SK-N-SH (cell line): Measurements from ENCODE around the gene ADCY5.

Experiments used
- EZH2phosphoT487 ChIP-seq: fragments of 200-600 bp; sonication (generic); IDR thresholded peaks from 2 replicates; pipeline ENCODE4 v1.6.1; 2017; ENCODE audit warnings: low read depth, mixed run types, mild to moderate bottlenecking, antibody characterized with exemption, moderate library complexity, borderline replicate concordance
- YY1 ChIP-seq: IDR thresholded peaks from 2 replicates; pipeline ENCODE4 v1.4.0; 2012; ENCODE audit warnings: low read depth, mild to moderate bottlenecking
- TF ChIP-seq, protein P1 (sequence below): IDR thresholded peaks from 2 replicates; pipeline ENCODE4 v1.6.1; 2012; ENCODE audit warnings: mild to moderate bottlenecking, low read depth, low read length, moderate library complexity
- TF ChIP-seq, protein P2 (sequence below): IDR thresholded peaks from 2 replicates; pipeline ENCODE4; 2012
- TF ChIP-seq, protein P3 (sequence below): fragments of 200-600 bp; sonication (generic); IDR thresholded peaks from 2 replicates; pipeline ENCODE4 v1.6.1; 2017; ENCODE audit warnings: antibody characterized with exemption, mild to moderate bottlenecking, moderate library complexity

DNA sequence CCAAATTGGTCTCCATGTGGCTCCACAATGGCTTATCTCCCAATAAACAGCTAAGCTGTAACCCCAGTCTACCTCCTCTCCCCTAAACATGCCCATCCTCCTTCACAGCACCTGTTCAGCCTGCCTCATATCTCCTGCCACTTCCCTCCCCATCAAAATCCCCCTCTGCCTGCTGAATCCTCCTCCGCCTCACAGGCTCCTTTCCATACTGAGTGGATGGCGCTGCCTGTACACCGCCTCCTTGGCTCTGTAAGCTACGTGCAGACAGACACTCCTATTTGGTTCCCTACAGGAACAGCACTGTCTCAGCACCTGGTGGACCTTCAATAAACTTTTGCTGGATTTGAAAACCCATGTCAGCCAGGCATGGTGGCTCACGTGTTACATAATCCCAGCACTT lies 53.7 kb downstream of the ADCY5 start:
- no peak for TF ChIP-seq EZH2phosphoT487
- TF ChIP-seq, protein P1, sequence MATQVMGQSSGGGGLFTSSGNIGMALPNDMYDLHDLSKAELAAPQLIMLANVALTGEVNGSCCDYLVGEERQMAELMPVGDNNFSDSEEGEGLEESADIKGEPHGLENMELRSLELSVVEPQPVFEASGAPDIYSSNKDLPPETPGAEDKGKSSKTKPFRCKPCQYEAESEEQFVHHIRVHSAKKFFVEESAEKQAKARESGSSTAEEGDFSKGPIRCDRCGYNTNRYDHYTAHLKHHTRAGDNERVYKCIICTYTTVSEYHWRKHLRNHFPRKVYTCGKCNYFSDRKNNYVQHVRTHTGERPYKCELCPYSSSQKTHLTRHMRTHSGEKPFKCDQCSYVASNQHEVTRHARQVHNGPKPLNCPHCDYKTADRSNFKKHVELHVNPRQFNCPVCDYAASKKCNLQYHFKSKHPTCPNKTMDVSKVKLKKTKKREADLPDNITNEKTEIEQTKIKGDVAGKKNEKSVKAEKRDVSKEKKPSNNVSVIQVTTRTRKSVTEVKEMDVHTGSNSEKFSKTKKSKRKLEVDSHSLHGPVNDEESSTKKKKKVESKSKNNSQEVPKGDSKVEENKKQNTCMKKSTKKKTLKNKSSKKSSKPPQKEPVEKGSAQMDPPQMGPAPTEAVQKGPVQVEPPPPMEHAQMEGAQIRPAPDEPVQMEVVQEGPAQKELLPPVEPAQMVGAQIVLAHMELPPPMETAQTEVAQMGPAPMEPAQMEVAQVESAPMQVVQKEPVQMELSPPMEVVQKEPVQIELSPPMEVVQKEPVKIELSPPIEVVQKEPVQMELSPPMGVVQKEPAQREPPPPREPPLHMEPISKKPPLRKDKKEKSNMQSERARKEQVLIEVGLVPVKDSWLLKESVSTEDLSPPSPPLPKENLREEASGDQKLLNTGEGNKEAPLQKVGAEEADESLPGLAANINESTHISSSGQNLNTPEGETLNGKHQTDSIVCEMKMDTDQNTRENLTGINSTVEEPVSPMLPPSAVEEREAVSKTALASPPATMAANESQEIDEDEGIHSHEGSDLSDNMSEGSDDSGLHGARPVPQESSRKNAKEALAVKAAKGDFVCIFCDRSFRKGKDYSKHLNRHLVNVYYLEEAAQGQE = no peak
- TF ChIP-seq YY1 = no peak
- TF ChIP-seq, protein P2, sequence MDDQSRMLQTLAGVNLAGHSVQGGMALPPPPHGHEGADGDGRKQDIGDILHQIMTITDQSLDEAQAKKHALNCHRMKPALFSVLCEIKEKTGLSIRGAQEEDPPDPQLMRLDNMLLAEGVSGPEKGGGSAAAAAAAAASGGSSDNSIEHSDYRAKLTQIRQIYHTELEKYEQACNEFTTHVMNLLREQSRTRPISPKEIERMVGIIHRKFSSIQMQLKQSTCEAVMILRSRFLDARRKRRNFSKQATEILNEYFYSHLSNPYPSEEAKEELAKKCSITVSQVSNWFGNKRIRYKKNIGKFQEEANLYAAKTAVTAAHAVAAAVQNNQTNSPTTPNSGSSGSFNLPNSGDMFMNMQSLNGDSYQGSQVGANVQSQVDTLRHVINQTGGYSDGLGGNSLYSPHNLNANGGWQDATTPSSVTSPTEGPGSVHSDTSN = no peak
- TF ChIP-seq, protein P3, sequence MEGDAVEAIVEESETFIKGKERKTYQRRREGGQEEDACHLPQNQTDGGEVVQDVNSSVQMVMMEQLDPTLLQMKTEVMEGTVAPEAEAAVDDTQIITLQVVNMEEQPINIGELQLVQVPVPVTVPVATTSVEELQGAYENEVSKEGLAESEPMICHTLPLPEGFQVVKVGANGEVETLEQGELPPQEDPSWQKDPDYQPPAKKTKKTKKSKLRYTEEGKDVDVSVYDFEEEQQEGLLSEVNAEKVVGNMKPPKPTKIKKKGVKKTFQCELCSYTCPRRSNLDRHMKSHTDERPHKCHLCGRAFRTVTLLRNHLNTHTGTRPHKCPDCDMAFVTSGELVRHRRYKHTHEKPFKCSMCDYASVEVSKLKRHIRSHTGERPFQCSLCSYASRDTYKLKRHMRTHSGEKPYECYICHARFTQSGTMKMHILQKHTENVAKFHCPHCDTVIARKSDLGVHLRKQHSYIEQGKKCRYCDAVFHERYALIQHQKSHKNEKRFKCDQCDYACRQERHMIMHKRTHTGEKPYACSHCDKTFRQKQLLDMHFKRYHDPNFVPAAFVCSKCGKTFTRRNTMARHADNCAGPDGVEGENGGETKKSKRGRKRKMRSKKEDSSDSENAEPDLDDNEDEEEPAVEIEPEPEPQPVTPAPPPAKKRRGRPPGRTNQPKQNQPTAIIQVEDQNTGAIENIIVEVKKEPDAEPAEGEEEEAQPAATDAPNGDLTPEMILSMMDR = no peak
